ENCODE results near the gene ZNF273. TPM values are rescaled to one million over a fixed set of nuclear protein-coding genes. Genes with fewer than 3 reads are reported as not detected.

ZNF273 gene
- polyA plus RNA-seq, 1 donor from 2014 or later: 21.7 TPM

- Histone ChIP-seq H2AFZ (ENCODE audit: low read depth, low read length) (no peak overlapping the region), H3K79me2 (replicated peaks; ENCODE audit: insufficient read depth, low read length) (peaks cover 73% of the 10 kb centered on the region), H3K9me2 (ENCODE audit: insufficient read depth, low read length) (no peaks in the 10 kb centered on the region), H3K36me3 (ENCODE audit: insufficient read depth, low read length) (no peaks in the 10 kb centered on the region), H3K27me3 (ENCODE audit: insufficient read depth, low read depth, low read length) (no peaks in the 10 kb centered on the region), H3K27ac (ENCODE audit: low read length) (no peak overlapping the region), H3F3A (ENCODE audit: insufficient read depth, low read length, poor library complexity, severe bottlenecking) (no peaks in the 10 kb centered on the region), H3K4me3 (ENCODE audit: low read length) (no peak overlapping the region), H3K4me2 (ENCODE audit: low read length) (no peak overlapping the region), H3K9ac (ENCODE audit: low read length) (no peak overlapping the region), H3K9me3 (ENCODE audit: low read length) (peaks cover 3% of the 10 kb centered on the region), H4K20me1 (ENCODE audit: insufficient read depth) (no peaks in the 10 kb centered on the region)
- no peak for TF ChIP-seq RAD21 (conservative IDR thresholded peaks at IDR 0.05)
- no peak for TF ChIP-seq TAF1 (IDR thresholded peaks at IDR 0.05; ENCODE audit: low read depth)
- TF ChIP-seq CTCF (IDR thresholded peaks at IDR 0.05; ENCODE audit: poor library complexity, severe bottlenecking): no peak
- no peak for TF ChIP-seq MXI1 (conservative IDR thresholded peaks at IDR 0.05; ENCODE audit: poor library complexity, severe bottlenecking)
- no peak for TF ChIP-seq EZH2 (IDR thresholded peaks at IDR 0.05; ENCODE audit: borderline replicate concordance, insufficient read depth, low read length, poor library complexity, severe bottlenecking)
- TF ChIP-seq EP300 (conservative IDR thresholded peaks at IDR 0.05; ENCODE audit: poor library complexity, severe bottlenecking): no peak
- no peak for TF ChIP-seq SMC3 (conservative IDR thresholded peaks at IDR 0.05; ENCODE audit: poor library complexity)
- no peak for TF ChIP-seq REST (IDR thresholded peaks at IDR 0.05; ENCODE audit: borderline replicate concordance)
- TF ChIP-seq POLR2AphosphoS5 (IDR thresholded peaks at IDR 0.05): no peak
These were observed 4.7 kb downstream of the ZNF273 start for GRCh38 chr7:64907641-64908326.

GRCh38 chr7:64908358-64908757, 5.3 kb downstream of the ZNF273 start:
- Histone ChIP-seq H3K9ac (ENCODE audit: low read length) (no peak overlapping the region), H3K27ac (ENCODE audit: low read length) (no peak overlapping the region), H4K20me1 (ENCODE audit: insufficient read depth) (no peaks in the 10 kb centered on the region), H3K9me3 (ENCODE audit: low read length) (peaks cover 3% of the 10 kb centered on the region), H3K36me3 (ENCODE audit: insufficient read depth, low read length) (no peaks in the 10 kb centered on the region), H3K79me2 (replicated peaks; ENCODE audit: insufficient read depth, low read length) (peaks cover 72% of the 10 kb centered on the region), H2AFZ (ENCODE audit: low read depth, low read length) (no peak overlapping the region), H3K9me2 (ENCODE audit: insufficient read depth, low read length) (no peaks in the 10 kb centered on the region), H3K27me3 (ENCODE audit: insufficient read depth, low read depth, low read length) (no peaks in the 10 kb centered on the region), H3F3A (ENCODE audit: insufficient read depth, low read length, poor library complexity, severe bottlenecking) (no peaks in the 10 kb centered on the region), H3K4me3 (ENCODE audit: low read length) (no peak overlapping the region), H3K4me2 (ENCODE audit: low read length) (no peak overlapping the region)
- TF ChIP-seq MXI1 (conservative IDR thresholded peaks at IDR 0.05; ENCODE audit: poor library complexity, severe bottlenecking) (no peak), POLR2AphosphoS5 (IDR thresholded peaks at IDR 0.05) (no peak), TAF1 (IDR thresholded peaks at IDR 0.05; ENCODE audit: low read depth) (no peak), CTCF (IDR thresholded peaks at IDR 0.05; ENCODE audit: poor library complexity, severe bottlenecking) (no peak), REST (IDR thresholded peaks at IDR 0.05; ENCODE audit: borderline replicate concordance) (no peak), RAD21 (conservative IDR thresholded peaks at IDR 0.05) (no peak), SMC3 (conservative IDR thresholded peaks at IDR 0.05; ENCODE audit: poor library complexity) (no peak), EZH2 (IDR thresholded peaks at IDR 0.05; ENCODE audit: borderline replicate concordance, insufficient read depth, low read length, poor library complexity, severe bottlenecking) (no peak), EP300 (conservative IDR thresholded peaks at IDR 0.05; ENCODE audit: poor library complexity, severe bottlenecking) (no peak)
